Measurements from ENCODE around the gene DOCK9. TPM values are rescaled to one million over a fixed set of nuclear protein-coding genes. Genes with fewer than 3 reads are reported as not detected.

Gene DOCK9
- total RNA-seq, 8 experiments from 2014 or later, result 1.8 to 39.0 (median 4.9) TPM

DNA sequence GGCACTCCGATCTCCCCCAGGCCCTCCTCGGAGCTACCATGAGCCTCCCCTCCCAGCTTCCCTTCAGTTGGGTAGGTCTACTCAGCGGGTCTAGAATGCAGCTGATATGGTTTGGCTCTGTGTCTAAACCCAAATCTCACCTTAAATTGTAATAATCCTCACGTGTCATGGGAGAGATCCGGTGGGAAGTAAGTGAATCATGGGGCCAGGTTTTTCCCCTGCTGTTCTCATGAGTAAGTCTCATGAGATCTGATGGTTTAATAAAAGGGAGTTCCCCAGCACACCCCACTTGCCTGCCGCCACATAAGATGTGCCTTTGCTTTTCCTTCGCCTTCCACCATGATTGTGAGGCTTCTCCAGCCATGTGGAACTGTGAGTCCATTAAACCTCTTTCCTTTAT lies 14.5 kb upstream of the DOCK9 start:
- H3K4me1 ChIP-seq (replicated peaks in 1 of 2), result no peaks in the 10 kb centered on the region
- no peak overlapping the region for H3K27ac ChIP-seq
- no peak for ATAC-seq (replicated peaks in 6 of 8)
- no peak overlapping the region for H3K4me3 ChIP-seq
- in situ Hi-C loops (cut with MboI; ENCODE audit: low pct_unique_long_range_greater_than_20kb in 2 of 9, low sequenced_read_pairs in 9 of 9, unreplicated experiment in 9 of 9), result no loop called here
- 30 to 100% (median 93%) methylated on average over 2 to 6 of the region's 7 CpGs; no CpG with 5 or more reads in 1 of the 10 experiments for WGBS, 10 experiments

DNA sequence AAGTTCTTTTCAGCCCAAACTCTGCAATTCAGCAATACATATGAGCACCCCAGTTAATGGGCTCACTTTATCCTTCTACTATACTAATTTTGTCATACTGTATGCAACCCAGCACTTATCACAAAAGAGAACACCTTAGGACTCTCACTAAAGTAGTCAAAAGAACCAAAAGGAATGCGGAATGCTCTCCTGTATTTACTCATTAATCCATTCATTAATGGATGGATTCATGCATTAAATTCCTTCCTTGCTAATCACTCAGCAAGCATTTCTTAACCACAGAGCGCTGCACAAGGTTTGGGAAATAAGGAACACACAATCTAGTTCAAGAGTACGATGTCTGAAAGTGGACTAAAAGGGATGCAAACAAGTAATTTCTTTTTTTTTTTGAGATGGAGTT lies 12.8 kb upstream of the DOCK9 start:
- no peak for ATAC-seq (replicated peaks in 6 of 8)
- 88 to 100% (median 96%) methylated on average over 1 to 3 of the region's 3 CpGs; no CpG with 5 or more reads in 1 of the 10 experiments for WGBS, 10 experiments
- no peak overlapping the region for H3K27ac ChIP-seq
- no peak overlapping the region for H3K4me3 ChIP-seq
- no peaks in the 10 kb centered on the region for H3K4me1 ChIP-seq (replicated peaks in 1 of 2)
- in situ Hi-C loops (cut with MboI; ENCODE audit: low pct_unique_long_range_greater_than_20kb in 2 of 9, low sequenced_read_pairs in 9 of 9, unreplicated experiment in 9 of 9), result no loop called here

DNA sequence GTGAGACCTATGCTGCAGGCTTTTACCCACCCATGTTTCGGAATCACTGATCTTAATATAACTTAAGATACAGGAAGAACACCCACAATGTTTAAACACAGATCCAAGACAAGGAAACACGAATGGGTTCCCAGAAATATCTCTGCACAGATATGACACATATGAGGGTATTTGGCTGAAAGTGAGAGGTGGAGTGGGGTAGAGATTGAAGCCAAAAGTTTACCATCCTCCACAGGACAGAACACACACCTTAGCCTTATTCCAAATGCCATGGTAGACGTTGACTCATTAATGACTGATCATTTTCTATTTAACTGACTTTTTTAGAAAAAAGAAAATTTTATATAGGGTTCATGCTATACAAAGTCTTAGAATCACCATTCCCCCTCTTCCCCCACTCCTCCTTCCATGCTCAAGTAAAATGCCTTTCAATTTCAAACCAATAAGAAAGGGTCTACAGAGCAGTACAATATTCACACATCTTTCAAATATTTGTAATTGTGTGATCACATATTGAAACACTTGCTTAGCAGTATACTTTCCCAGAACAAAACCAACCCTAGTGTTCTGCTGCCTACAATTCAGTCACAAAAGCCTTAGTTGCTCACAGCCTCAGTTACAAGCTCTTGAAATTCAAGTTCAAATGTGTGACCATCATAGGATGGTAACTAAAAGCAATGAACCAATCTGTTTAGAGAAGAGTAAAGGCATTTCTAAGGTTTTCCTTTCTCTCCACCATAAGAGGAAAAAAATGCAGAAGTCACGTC lies 11.8 kb upstream of the DOCK9 start:
- ATAC-seq (replicated peaks in 6 of 8), result no peak
- in situ Hi-C loops (cut with MboI; ENCODE audit: low pct_unique_long_range_greater_than_20kb in 2 of 9, low sequenced_read_pairs in 9 of 9, unreplicated experiment in 9 of 9), result no loop called here
- Histone ChIP-seq H3K4me1 (replicated peaks in 1 of 2) (no peaks in the 10 kb centered on the region), H3K27ac (no peak overlapping the region), H3K4me3 (no peak overlapping the region)
- 47 to 100% (median 64%) methylated on average over 1 to 4 of the region's 4 CpGs; no CpG with 5 or more reads in 1 of the 10 experiments for WGBS, 10 experiments

DNA sequence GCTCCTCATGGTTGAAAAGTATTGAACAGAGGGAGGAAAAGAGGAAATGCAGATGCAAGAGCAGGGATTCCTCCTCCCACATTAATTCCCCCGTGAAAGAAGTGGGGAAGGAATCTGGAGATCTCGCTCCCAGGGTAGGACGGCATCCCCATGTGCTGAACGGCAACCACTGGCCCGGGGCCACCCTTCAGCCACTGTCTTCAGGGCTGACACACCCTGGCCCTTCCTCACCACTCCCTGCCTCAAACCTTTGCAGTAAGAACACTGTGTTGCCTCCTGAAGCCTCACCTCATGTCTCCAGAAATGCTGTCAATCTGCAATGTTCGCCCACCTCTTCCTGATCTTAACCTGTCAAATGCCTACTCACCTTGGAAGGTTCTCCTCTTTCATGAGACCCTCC lies 10.9 kb upstream of the DOCK9 start:
- in situ Hi-C loops (cut with MboI; ENCODE audit: low pct_unique_long_range_greater_than_20kb in 2 of 9, low sequenced_read_pairs in 9 of 9, unreplicated experiment in 9 of 9), result no loop called here
- Histone ChIP-seq H3K27ac (no peak overlapping the region), H3K4me1 (replicated peaks in 1 of 2) (no peaks in the 10 kb centered on the region), H3K4me3 (no peak overlapping the region)
- 10 to 100% (median 77%) methylated on average over 1 to 6 of the region's 6 CpGs; no CpG with 5 or more reads in 4 of the 10 experiments for WGBS, 10 experiments
- peak in 1 of 8 experiments; percentile 69 for ATAC-seq (replicated peaks in 6 of 8)

DNA sequence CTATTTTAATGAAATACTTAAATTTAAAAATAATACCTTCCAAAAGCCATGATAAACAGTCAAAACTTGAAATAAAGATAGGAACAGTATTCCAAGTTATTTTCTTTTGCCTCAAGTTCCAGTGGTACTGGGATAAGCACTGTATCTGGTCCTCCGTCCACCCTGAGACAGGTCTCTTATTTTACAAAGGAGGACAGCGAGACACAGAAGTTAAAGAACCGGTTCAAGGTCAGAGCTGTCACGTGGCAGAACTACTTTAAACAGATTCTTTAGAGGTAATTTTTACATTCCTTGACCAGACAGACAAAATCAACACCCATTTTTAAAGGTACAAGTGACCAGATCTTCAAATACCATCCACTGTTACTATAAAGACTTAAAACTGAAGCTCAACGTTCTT lies 10.4 kb upstream of the DOCK9 start:
- H3K27ac ChIP-seq, result no peak overlapping the region
- 59 to 93% (median 86%) methylated on average over 3 to 5 of the region's 5 CpGs; no CpG with 5 or more reads in 1 of the 10 experiments for WGBS, 10 experiments
- no peaks in the 10 kb centered on the region for H3K4me1 ChIP-seq (replicated peaks in 1 of 2)
- H3K4me3 ChIP-seq, result no peak overlapping the region
- in situ Hi-C loops (cut with MboI; ENCODE audit: low pct_unique_long_range_greater_than_20kb in 2 of 9, low sequenced_read_pairs in 9 of 9, unreplicated experiment in 9 of 9), result no loop called here
- ATAC-seq (replicated peaks in 6 of 8), result no peak

DNA sequence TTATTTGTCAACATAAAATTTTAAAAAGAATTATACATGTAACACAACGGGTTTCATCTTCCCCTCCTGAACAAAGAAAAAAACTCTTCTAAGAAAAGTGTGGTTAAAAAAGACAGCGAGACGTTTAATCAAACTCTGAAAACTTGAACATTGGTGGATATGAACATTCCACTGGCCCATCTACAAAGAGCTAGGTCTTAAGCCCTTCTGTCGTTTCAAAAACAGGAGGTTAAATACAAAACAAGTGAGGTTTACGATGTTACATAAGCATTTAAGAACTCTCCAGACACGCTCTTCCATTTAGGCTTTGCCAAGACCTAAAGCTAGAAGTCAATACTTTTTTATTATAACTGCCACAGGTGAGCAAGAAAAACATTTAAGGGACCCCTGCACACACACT lies 9.4 kb upstream of the DOCK9 start:
- Histone ChIP-seq H3K4me3 (no peak overlapping the region), H3K27ac (no peak overlapping the region), H3K4me1 (replicated peaks in 1 of 2) (no peaks in the 10 kb centered on the region)
- WGBS, 10 experiments, result 66 to 98% (median 83%) methylated on average over 3 to 6 of the region's 6 CpGs
- no peak for ATAC-seq (replicated peaks in 6 of 8)
- in situ Hi-C loops (cut with MboI; ENCODE audit: low pct_unique_long_range_greater_than_20kb in 2 of 9, low sequenced_read_pairs in 9 of 9, unreplicated experiment in 9 of 9), result no loop called here

DNA sequence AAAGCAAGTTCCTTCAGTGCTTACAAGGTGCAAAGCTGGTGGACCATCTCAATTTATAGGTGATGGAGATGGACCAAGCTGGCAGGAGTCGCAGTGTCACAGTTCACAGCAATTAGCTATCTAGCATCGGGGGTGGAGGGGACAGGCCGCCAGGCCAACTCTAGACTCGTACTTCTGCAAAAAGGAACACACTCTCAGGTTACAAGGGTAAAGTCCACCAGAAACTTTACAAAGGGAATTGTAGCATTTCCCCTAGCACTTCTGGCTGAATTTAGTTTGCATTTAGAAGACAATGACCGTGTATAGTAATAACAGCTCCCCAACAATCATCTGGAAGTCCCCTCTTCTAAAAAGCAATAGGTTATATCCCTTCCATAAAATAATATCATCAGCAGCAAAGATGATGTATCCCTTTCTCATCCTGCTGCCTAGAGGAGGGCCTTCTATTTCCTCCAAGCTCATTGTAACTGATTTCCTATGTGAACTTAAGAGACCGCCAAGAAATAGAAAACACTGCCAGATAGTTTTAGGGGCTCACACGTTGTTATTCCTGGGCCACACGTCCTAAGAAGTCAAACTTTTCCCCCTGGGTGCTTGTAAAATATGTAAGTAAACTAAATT lies 8.5 kb upstream of the DOCK9 start:
- in situ Hi-C loops (cut with MboI; ENCODE audit: low pct_unique_long_range_greater_than_20kb in 2 of 9, low sequenced_read_pairs in 9 of 9, unreplicated experiment in 9 of 9), result no loop called here
- WGBS, 10 experiments, result 59 to 100% (median 82%) methylated on average over 1 to 7 of the region's 8 CpGs; no CpG with 5 or more reads in 1 of the 10 experiments

DNA sequence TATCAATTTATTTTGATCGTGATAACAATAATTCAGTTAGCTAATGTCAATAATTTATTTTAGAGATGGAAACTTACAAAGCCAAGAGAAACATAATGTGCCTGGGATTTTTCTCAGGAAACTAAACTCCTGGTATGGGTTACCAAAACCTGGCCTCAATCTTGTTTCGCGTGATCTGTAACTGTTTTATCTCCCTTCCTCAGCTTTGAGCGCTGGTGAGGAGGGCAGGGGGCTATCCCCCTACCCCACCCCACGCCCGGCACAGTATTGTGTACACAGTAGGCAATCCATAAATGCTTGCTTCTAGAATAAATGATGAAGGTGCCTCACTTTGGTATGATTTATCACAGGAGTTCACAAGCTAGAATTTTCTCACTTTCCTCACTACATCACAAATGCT lies 7.7 kb upstream of the DOCK9 start:
- ATAC-seq (replicated peaks in 6 of 8), result no peak
- in situ Hi-C loops (cut with MboI; ENCODE audit: low pct_unique_long_range_greater_than_20kb in 2 of 9, low sequenced_read_pairs in 9 of 9, unreplicated experiment in 9 of 9), result no loop called here
- Histone ChIP-seq H3K27ac (no peak overlapping the region), H3K4me3 (no peak overlapping the region), H3K4me1 (replicated peaks in 1 of 2) (no peaks in the 10 kb centered on the region)
- 70 to 100% (median 100%) methylated on average over 1 to 6 of the region's 6 CpGs; no CpG with 5 or more reads in 1 of the 10 experiments for WGBS, 10 experiments

More for the DNA sequence above, 8.5 kb upstream of the DOCK9 start:
- ATAC-seq (replicated peaks in 6 of 8), result no peak
- no peak overlapping the region for H3K27ac ChIP-seq
- H3K4me1 ChIP-seq (replicated peaks in 1 of 2), result no peaks in the 10 kb centered on the region
- H3K4me3 ChIP-seq, result no peak overlapping the region

DNA sequence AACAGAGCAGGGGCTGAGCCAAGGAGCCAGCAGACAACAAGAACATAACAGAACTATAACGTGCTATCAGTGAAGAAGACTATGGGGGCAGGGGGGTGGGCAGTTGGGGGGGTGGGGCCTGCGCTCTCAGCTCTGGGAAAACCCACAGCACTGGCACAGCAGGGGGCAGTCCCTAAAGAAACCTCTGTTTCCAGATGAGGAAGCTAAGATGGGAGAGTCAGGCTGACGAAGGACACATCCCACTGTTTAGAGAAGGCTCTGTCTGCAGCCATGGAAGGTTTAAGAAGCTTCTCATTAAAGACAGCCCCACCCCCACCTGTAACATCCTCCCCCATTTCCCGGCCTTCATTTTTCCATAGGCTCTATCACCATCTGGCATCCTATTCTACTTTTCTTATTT lies 7.1 kb upstream of the DOCK9 start:
- Histone ChIP-seq H3K4me3 (no peak overlapping the region), H3K4me1 (replicated peaks in 1 of 2) (no peaks in the 10 kb centered on the region), H3K27ac (no peak overlapping the region)
- ATAC-seq (replicated peaks in 6 of 8), result no peak
- in situ Hi-C loops (cut with MboI; ENCODE audit: low pct_unique_long_range_greater_than_20kb in 2 of 9, low sequenced_read_pairs in 9 of 9, unreplicated experiment in 9 of 9), result no loop called here
- WGBS, 10 experiments, result 80 to 100% methylated on average over 1 of the region's 4 CpGs; no CpG with 5 or more reads in 8 of the 10 experiments

DNA sequence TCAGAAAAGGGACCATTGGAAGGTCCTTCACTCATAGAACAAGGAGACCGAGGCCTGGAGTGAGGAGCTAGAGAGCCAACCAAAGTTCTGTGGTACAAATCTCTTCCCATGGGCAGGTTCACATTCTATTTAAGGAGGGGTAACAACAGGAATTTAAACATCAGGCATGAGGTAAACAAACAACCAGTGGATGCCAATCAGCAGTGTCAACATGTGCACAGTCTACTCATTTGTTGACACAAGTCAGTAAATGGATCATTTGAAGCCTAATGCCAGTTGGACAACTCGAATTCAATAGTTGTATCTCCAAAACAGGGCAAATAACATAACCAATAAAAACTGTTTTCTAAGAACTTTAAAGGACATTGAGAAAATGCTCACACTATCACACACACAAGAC lies 6.3 kb upstream of the DOCK9 start:
- in situ Hi-C loops (cut with MboI; ENCODE audit: low pct_unique_long_range_greater_than_20kb in 2 of 9, low sequenced_read_pairs in 9 of 9, unreplicated experiment in 9 of 9), result no loop called here
- H3K4me3 ChIP-seq, result no peak overlapping the region
- WGBS, 10 experiments, result 0 to 100% (median 72%) methylated on average over 1 to 2 of the region's 2 CpGs; no CpG with 5 or more reads in 2 of the 10 experiments
- H3K4me1 ChIP-seq (replicated peaks in 1 of 2), result no peaks in the 10 kb centered on the region
- no peak for ATAC-seq (replicated peaks in 6 of 8)
- no peak overlapping the region for H3K27ac ChIP-seq

DNA sequence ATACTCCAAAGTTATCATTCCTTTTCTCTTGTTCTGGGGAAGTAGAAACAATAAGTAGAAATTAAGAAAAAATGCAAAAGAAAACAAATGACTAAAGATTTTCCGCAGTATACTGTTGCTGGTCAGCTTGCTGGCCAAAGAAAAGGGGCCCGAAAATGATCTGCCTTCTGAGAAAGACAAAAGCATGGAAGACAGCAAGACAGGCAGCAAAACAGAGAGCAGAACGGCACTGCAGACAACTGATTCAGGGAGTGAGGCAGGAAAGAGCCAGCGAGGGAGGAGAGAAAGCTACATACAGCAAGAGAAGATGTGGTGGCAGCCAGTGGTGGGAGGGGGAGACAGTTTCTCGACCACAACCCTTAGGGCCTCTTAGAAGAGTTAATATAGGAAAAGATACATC lies 5.3 kb upstream of the DOCK9 start:
- in situ Hi-C loops (cut with MboI; ENCODE audit: low pct_unique_long_range_greater_than_20kb in 2 of 9, low sequenced_read_pairs in 9 of 9, unreplicated experiment in 9 of 9), result no loop called here
- no peak overlapping the region for H3K27ac ChIP-seq
- ATAC-seq (replicated peaks in 6 of 8), result no peak
- H3K4me1 ChIP-seq (replicated peaks in 1 of 2), result no peaks in the 10 kb centered on the region
- H3K4me3 ChIP-seq, result no peak overlapping the region
- 20 to 82% (median 64%) methylated on average over 1 to 5 of the region's 5 CpGs for WGBS, 10 experiments

DNA sequence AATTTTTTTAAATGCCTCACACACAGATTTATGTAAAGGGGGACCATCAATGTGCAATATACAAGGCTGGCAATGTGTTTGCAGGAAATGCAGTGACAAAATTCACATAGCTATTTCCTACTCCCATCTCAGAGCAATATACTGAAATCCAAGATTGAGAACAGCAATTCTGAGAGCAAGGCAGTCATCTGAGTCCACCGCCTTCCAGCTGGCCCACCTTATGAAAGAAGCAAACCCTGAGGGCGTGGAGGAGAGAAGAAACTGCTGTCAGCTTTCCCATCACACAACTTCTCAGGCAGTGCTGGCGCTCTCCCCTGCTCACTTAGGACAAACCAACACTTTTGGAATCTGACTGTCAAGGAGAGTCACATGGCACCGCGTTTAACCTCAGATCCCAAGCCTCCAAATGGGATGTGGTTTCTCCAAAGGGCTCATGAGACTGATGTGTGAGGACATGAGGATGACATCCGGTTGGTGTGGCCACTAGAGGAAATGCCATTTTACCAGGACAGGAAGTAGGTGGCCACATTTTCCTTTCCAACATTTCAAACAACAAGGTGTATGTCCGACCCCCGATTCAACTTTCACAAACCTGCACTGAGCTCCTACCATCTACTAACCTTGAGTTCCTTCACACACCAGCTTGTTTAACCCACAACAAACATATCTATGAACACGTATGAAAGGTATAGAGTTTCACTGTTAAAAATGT lies 3.7 kb upstream of the DOCK9 start:
- 50 to 94% (median 90%) methylated on average over 2 to 9 of the region's 9 CpGs; no CpG with 5 or more reads in 1 of the 10 experiments for WGBS, 10 experiments
- no peak for ATAC-seq (replicated peaks in 6 of 8)
- H3K4me3 ChIP-seq, result no peak overlapping the region
- peaks cover 1 to 11% of the 10 kb centered on the region in 2 donors for H3K4me1 ChIP-seq (replicated peaks in 1 of 2)
- in situ Hi-C loops (cut with MboI; ENCODE audit: low pct_unique_long_range_greater_than_20kb in 2 of 9, low sequenced_read_pairs in 9 of 9, unreplicated experiment in 9 of 9), result no loop called here
- H3K27ac ChIP-seq, result no peak overlapping the region

DNA sequence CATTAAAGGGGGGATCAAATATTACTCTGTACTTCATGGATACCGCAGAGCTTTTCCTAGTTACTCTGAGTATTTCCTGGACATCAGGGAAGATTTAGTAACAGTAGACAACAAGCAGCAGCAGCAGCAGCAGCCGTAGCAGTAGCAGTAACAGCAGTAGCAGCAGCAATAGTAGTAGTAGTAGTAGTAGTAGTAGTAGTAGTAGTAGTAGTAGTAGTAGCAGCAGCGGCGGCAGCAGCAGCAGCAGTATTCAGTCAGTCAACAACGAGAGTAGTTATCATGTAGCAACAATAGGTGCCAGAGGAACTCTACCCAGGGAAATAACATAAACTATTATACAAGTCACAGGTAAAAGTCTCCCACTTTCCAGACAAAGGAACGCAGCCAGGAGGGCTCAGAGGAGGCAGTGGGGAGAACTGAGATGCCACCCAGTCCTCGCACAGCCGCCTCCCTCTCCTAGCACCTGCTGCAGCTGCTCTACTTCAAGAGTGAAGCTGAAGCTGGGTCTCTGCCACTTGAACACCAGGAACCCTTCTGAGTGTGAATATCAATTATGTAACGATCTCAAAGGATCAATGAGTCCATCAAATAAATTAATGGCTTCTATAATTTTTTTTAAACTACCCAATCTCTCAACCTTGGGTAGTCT lies 1.3 kb upstream of the DOCK9 start:
- H3K27ac ChIP-seq, result no peak overlapping the region

More for the DNA sequence above, 1.3 kb upstream of the DOCK9 start:
- no peak for ATAC-seq (replicated peaks in 6 of 8)
- 78 to 98% (median 85%) methylated on average over 1 to 8 of the region's 9 CpGs; no CpG with 5 or more reads in 2 of the 10 experiments for WGBS, 10 experiments
- H3K4me1 ChIP-seq (replicated peaks in 1 of 2), result peaks cover 6 to 20% of the 10 kb centered on the region in 2 donors
- H3K4me3 ChIP-seq, result no peak overlapping the region
- in situ Hi-C loops (cut with MboI; ENCODE audit: low pct_unique_long_range_greater_than_20kb in 2 of 9, low sequenced_read_pairs in 9 of 9, unreplicated experiment in 9 of 9), result no loop called here
